Middle frontal gyrus (tissue), 1 donor: Measurements from ENCODE around the gene ZNF488.

Experiments used
- DNase-seq: peaks from one replicate; pipeline ENCODE4 v3.0.0-alpha.2; 2015; ENCODE audit warnings: low spot score; ENCODE audit errors: extremely low spot score

The ZNF488 gene

DNA sequence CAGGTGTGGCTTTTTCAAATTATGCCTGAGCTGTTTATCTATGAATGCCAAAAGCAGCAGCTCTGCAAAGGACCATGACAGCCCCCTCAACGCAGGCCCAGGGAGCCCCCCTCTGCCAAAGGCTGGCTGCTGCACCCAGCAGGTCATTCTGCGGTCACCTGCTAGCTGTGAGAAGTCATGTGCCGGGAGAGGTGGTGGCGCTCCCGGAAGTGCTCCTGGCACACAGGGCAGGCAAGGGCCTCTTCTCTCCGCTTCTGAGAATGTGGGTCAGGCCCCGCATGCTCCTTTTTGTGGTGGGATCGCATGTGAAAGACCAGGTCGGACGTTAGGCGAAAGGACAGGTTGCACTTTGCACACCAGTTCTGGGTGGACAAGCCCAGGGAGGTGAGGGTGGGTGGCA lies 16.4 kb downstream of the ZNF488 start:
- DNase-seq: no peak

DNA sequence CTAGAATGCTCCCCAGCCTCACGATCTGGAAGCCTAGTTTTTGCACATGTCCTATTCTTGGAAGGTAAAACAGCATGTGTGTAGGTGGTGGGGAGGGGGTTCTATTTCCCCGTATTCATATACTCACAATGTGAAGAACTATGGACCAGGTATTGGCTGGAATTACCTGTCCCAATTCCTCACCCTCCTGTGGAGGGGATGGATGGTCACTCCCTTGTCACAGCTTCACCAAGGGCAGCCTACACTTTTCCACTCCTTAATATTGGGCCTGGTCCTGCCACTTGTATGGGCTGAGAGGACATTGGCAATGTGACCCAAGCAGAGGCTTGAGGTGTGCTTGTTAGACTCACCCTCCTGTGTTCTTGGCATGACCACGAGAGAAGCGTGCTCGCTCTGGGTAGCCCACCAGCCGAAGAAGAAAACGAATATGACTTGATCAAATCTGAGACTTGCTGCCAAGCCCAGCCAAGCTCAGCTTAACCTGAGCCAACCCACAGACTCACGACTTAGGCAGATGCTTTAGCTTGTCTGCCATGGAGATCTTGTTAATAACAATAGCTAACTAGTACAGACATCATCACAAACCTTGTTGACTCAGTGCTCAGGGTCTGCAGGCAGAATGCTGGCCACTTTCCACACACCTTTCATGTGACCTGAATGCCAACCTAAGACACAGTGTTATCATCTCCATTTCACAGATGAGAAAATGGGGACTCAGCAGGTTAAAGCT lies 17.2 kb downstream of the ZNF488 start:
- DNase-seq: no peak

DNA sequence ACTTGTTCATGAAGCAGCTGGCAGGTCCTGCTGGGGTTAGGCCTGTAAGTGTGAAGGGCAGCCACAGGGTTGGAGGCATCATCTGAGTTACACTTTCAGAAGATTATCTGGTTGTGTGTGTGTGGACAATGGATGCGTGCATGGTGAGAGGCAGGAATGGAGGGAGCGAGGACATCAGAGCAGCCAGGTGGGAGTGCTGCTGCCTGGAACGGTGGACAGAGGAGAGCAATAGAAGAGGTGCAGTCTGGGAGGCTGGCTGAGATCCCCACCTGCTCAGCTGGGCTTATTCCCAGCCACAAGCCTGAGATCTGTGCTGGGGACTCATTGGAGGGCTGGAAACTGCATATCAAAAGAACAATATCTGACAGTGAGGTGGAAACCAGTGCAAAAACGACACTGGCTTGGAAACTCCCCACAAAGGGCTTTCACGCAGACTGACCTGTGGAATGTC lies 17.9 kb downstream of the ZNF488 start:
- no peak for DNase-seq

DNA sequence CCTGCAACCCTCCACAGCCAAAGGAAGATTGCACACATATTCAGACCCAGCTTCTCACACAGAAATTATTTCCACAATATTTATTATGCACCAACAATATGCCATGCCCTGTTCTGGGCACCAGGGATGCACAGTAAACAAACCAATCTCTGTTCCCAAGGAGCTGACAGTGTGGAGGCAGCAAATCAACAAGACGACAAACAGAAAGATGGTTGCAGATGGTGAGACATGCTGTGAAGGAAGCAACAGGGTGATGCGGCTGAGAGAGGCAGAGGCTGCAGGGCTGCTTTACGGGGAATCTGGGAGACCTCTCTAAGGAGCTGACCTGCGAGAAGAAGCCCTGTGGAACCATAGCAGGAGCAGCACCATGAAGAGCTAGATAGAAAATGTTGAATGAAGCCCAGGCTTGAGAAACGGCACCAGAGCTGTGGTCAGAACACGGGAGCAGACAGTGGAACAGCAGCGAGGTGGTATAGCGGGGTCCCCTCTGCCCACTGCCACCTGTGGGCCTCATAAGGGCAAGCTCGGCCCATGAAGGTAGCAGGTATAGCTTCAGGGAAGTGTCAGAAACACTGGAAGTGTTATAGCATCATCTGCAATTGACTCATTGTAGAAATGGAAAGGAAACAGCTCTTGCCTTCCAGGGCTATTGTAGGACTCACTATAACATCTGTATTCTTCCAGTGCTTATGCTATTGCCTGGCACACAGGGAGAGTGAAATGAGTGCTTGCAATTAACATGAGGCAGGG lies 18.5 kb downstream of the ZNF488 start:
- no peak for DNase-seq

DNA sequence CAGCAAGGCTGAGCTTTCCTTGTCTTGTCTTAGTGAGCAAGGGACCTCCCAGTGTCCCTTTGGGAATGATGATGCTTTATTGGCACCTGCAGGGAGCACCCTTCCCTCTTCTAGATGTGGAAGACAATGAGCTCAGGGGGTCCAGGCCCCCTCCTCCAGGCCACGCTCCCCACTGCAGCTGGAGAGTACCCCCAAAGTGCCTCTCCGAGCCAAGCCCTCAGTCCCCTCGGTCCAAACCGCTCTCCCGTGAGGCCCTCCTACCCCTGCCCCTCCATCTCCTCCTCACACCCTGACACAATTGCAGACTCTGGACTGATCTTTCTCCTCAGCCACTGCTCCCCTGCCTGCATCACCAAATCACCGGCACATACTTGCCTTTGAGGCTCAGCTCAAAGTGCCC lies 19.2 kb downstream of the ZNF488 start:
- DNase-seq: no peak

DNA sequence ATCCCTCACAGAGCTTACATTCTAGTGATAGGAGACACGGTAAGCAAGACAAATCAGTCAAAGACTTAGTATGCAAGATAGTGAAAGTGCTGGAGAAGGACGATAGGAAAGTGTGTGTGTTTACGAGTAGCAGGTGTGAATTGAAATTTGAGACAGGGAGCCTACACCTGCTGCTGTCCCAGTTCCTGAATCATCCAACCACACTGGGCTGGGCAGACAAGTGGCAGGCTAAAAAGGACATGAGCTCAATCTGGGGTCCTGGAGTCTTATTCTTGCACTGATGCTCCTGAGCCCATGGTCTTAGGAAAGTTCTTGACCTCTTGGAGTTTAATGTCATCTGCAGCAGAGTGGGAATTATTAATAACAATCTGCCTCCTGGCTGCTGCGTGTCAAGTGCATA lies 19.7 kb downstream of the ZNF488 start:
- no peak for DNase-seq

DNA sequence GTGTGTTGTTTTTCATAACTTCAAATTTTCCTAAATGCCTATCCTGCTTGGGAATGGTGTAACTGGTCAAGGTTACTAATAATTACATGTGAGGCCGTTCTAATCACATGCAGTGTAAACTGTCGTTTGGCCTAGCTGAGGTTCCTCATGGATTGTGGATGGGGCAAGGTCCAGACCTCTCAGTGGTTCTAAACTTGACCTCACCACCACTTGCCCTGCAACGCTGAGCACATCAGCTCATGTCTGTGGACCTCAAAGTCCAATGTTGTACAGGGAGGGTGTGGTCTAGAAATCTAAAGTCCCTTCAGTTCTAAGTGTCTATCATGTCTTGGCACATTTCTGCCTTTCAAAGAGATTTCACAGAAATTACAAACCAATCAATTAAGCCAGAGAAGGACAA lies 20.3 kb downstream of the ZNF488 start:
- DNase-seq: no peak

DNA sequence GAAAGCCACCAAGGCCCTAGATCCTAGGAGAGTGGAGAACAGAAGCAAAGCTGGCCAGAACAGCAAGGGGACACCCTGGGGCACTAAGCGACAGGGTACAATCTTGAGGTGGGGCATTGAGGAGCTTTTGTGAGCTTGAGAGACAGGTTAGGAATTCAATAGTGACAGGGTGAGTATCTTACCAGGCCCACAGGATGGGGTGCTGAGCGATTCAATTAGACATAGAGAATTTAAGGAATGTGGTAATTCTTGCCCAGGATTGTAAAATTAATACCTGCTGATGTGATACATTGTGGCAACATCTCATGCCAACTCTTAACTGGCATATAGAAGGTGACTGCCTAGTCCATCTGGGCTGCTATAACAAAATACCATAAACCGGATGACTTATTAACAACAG lies 21.9 kb downstream of the ZNF488 start:
- DNase-seq: no peak

DNA sequence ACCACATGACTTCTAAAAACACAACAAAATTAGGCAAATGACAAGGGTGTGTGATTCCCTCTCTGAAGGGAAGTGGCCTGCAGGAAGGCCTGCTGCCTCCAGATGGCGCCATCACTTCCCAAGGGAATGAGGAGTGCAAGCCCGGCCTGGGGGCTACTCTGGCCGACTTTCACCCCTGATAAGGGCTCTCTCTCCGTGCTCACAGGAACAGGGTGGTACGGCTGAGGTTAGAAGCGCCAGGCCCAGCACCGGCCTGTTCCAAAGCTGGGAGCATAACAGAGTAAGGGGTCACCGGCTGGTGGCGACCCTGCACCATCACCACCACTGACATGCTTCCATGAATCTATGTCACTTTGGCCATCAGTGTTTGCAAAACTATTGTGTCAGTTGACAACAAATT lies 22.8 kb downstream of the ZNF488 start:
- no peak for DNase-seq

DNA sequence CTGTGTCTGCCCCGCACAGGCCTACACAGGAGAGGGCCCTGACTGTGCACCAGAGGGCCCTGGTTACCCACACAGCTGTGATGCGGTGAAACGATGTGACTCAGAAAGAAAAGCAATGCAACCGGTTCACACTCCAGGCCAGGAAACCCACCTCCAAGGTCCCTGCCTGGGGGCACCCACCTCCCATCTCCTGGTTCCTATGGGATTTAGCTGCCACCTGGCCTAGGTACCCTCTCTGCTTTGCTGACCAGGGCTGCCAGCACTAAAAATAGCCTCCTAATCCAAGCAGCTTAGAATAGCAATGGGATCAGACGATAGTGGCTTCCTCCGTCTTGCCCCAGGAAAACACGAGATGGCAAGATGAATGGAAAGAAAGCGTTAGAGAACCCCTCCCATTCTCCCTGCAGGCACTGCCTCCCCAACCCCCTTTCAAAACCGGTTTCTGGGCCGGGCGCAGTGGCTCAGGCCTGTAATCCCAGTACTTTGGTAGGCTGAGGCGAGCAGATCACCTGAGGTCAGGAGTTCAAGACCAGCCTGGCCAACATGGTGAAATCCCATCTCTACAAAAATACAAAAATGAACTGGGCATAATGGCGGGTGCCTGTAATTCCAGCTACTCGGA lies 23.6 kb downstream of the ZNF488 start:
- DNase-seq: no peak

DNA sequence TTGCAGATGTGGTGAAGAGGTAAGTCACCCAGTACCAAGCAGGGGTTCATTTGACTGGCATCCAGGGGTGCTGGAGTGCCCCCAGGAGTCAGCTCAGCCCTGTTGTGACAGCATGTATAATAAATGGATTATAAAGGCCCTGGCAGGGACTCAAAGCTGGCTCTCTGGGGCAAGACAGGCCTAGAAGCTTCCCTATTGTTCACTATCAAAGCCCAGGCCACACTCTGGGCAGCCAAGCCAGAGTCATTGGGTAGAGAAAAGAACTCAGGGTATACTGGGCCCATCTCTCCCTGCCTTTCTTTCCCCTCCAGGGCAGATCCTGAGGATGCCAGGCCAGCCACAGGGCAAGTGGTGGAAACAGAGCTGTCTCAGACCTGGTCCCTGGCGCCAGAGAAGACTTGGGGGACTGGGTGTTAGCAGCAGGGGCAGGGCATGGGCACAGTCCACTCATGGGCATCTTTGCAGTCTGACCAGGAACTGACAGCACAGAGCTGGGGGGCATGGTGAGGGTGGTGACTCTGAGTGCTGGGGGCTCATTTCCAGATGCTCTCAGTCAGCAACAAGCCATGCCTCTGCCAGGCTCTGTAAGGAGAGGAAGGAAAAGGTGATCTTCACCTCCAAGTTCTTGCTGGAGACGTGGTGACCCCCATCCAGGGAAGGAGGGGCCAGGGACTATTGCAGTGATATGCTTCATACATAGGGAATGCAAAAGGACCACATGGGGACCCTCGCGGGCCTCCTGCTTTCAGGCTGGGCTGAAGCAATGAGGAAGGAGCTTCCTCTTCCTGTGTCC lies 24.3 kb downstream of the ZNF488 start:
- no peak for DNase-seq

DNA sequence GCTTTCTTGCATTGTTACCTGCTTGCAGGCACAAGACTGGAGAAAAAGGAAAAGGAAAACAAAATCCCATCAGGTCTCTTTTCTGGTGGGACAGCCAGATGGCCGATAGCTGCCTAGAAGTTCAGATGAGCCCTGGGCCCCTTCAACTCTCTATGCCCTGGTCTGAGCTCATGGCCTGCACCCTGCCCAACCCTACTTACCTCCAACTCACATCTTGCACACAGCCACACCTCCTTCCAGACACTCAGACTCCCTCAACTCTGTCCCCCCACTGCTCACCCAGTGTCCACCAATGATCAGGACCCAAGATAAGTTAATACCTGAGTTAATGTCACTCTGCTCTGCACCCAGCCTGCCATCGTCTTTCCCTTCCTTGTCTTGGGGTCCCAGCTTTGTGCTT lies 25.0 kb downstream of the ZNF488 start:
- DNase-seq: no peak

DNA sequence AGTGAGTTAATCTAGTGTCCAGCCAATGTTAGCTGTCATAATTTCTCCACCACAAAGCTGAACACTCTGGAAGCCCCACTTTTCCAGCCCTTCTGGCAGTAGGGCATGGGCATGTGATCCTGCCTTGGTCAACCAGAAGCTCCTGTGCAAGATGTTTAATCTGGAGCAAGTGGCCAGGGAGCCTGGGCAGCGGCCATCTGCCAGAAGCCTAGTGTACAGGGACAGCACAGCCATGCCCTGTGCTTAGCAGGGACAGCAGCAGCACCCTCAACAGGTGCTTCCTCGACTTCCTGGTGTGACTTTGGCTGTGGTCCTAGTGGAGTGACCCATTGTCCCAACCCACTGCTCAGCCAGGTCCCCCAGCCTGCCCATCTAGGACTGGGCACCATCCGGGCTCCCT lies 25.6 kb downstream of the ZNF488 start:
- DNase-seq: no peak

DNA sequence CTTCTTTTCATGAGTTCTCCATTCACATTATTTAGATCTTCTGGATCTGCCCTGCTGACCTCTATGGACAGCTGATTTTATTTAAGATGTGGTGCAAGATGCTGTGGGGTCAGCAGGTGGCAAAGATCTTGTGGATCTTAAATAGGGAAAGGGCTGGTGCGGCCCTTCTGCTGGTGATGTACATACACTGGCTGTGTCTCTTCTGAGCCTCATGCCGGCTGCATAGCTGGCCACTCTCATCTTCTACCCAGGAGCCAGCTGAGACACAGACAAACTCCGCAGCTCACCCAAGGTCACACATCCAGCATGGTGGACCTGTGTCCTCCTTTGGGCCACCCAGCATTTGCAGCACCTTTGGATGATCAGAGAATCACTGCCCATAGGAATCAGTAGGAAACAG lies 26.2 kb downstream of the ZNF488 start:
- DNase-seq: no peak

DNA sequence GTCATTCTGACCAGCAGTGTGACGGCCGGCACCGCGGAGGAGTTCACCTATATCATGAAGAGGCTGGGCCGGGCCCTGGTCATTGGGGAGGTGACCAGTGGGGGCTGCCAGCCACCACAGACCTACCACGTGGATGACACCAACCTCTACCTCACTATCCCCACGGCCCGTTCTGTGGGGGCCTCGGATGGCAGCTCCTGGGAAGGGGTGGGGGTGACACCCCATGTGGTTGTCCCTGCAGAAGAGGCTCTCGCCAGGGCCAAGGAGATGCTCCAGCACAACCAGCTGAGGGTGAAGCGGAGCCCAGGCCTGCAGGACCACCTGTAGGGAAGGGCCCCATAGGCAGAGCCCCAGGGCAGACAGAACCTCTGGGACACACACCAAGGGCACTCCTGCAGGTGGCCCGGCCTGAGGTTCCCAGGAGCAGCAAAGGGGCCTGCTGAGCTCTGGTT lies 26.9 kb downstream of the ZNF488 start:
- DNase-seq: no peak

DNA sequence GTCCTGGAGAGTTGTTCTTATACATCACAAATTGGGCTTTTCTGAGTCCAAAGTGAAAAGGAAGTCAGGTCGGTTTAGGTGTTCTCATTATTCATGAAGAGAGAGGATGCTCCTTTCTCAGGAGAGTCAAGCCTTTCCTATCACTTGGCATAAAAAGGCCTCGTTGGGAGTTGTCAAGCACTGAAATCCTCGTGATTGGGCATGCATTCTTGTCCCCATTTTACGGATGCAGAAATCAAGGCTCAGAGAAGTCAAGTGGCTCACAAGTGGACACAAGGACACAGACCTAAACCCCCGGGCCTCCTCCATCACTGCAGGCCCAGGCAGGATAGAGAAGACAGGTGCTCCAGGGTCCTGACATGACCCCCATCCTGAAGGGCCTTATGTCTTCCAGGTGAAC lies 27.4 kb downstream of the ZNF488 start:
- no peak for DNase-seq

DNA sequence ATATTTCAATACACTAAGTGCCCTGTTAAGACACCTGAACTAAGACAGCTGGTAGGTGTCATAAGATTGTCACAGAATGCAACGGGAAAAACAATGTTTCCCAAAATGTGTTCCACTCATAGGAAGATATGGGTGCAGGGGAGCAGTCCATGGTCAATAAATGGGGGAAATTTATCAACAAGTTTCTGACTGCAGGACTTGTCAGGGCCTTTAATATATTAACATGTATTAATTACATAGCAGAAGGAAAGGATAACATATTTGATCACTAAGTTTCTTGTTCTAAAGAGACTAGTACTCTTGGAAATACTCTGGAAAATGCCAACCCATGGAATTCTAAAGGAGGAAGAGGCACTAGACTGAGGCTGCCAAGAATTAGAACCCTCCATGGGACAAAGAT lies 29.2 kb downstream of the ZNF488 start:
- no peak for DNase-seq

DNA sequence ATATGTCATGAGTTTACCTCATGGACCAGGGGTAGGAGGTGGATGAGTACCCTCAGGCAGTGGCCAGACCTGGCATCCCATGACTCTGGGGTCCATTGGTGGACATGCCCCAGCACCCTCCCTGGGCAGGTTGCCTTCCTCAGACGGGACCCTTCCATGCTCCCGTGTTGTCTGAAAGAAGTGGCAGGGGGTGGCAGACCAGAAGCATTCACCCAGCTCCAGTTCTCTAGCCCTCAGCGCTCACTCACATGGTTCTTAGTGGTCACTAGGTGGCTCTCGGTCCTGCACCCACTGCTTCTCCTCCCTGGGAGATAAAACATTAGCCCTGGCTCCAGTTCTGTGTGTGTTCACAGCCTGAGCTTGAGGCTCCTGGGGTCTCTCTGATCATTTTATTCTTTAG lies 29.9 kb downstream of the ZNF488 start:
- DNase-seq: no peak

DNA sequence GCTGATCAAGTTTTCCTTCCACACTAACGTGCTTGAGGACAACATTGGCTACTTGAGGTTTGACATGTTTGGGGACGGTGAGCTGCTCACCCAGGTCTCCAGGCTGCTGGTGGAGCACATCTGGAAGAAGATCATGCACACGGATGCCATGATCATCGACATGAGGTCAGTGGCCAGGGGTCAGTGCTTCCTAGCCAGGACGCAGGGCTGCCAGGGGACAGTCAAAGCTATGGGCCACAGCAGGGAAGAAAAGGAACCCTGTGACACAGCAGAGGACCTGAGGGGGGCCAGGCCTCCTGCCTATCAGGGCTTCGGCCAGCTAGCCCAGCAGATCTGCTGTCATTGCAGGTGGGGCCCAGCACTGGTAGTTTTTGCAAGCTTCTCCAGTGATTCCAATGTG lies 30.7 kb downstream of the ZNF488 start:
- DNase-seq: no peak

DNA sequence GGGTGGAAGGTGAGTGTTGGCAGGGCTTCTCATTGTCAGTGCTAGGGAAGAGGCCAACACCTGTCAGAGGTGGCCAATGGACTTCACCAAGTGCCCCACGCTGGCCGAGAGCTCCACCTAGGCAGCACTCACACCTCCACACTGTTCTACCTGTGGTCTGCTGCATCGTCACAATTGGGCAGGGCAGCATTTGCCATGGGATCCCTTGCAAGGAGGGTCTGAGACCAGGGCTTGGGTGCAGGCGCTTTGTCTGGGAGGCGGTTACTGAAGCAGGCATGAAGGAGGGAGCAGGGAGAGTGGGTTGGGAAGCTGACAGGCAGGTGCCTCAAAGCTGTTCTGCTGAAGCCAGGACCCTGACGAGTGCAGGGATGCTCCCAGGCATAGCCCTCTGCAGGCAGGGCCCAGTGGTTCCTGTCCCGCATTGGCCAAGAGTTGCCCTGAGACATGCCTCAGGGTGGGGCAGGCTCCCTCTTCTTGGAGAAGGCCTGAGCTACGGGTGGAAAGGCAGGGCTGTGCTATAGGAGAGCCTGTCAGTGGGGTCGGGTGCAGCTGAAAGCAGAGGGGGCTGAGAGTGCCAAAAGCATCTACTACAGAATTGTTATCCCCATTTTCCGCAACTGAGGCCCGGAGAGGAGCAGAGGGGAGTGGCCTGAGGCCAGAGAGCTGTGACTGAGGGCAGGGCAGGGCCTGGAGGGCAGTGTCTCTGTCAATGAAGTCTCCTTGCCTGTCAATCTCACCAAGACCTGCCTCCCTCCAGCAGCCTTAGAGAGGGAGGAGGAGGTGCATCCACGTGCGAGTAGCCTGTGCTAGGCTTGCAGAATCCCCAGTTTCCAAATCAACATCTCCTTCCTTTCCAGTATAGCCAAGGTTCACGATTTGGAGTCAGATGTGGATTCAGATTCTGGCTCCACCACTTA lies 31.9 kb downstream of the ZNF488 start:
- DNase-seq: no peak
